Right atrium auricular region (tissue), 2 donors: ENCODE measurements around the gene CHST15. TPM values are rescaled to one million over a fixed set of nuclear protein-coding genes. Genes with fewer than 3 reads are reported as not detected.

Source experiments
- DNase-seq: peaks from one replicate; pipeline ENCODE4 v3.0.0-alpha.2; 2019; ENCODE audit warnings: low spot score
- H3K27ac ChIP-seq, 2 donors: fragments of 200-600 bp; sonication (generic); 1 replicate in 1 of 2; 2 replicates in 1 of 2; pipeline ENCODE4 v1.5.1; 2016 to 2019
- H3K27me3 ChIP-seq, 2 donors: fragments of 200-600 bp; sonication (generic); one replicate each; pipeline versions ENCODE4 v1.5.1 to v1.6.0; 2017 to 2019
- H3K36me3 ChIP-seq: fragments of 200-600 bp; sonication (generic); one replicate; pipeline ENCODE4 v1.5.1; 2016
- H3K4me1 ChIP-seq, 2 donors: fragments of 200-600 bp; sonication (generic); one replicate each; pipeline versions ENCODE4 v1.5.1 to v1.6.0; 2017 to 2019
- H3K4me3 ChIP-seq, 2 donors: fragments of 200-600 bp; sonication (generic); 1 replicate in 1 of 2; 2 replicates in 1 of 2; pipeline ENCODE4 v1.5.1; 2017 to 2019; ENCODE audit warnings: mild to moderate bottlenecking in 1 of 2, moderate library complexity in 1 of 2
- H3K9me3 ChIP-seq, 2 donors: fragments of 200-600 bp; sonication (generic); one replicate each; pipeline ENCODE4 v1.5.1; 2019
- total RNA-seq, 2 donors: library from RNA; depleted of rRNA; stranded (reverse); fragments of >200 nt; gene quantifications; one replicate each; pipeline ENCODE4 v1.1.0, GENCODE V29; 2016
- TF ChIP-seq, protein P1 (sequence below), 2 donors: fragments of 200-600 bp; sonication (generic); IDR thresholded peaks; one replicate each; pipeline ENCODE4 v1.5.1; 2019; ENCODE audit warnings: antibody characterized with exemption in 2 of 2

Gene CHST15
- total RNA-seq, 2 donors from 2014 or later: 7.0 to 14.2 TPM

- no peak overlapping the region for H3K27ac ChIP-seq
- H3K4me1 ChIP-seq: peaks cover 0 to 18% of the 10 kb centered on the region in 2 donors
- DNase-seq: no peak
- H3K4me3 ChIP-seq: no peak overlapping the region
- no peaks in the 10 kb centered on the region for H3K27me3 ChIP-seq
- no peaks in the 10 kb centered on the region for H3K9me3 ChIP-seq
- no peaks in the 10 kb centered on the region for H3K36me3 ChIP-seq
- TF ChIP-seq, protein P1, sequence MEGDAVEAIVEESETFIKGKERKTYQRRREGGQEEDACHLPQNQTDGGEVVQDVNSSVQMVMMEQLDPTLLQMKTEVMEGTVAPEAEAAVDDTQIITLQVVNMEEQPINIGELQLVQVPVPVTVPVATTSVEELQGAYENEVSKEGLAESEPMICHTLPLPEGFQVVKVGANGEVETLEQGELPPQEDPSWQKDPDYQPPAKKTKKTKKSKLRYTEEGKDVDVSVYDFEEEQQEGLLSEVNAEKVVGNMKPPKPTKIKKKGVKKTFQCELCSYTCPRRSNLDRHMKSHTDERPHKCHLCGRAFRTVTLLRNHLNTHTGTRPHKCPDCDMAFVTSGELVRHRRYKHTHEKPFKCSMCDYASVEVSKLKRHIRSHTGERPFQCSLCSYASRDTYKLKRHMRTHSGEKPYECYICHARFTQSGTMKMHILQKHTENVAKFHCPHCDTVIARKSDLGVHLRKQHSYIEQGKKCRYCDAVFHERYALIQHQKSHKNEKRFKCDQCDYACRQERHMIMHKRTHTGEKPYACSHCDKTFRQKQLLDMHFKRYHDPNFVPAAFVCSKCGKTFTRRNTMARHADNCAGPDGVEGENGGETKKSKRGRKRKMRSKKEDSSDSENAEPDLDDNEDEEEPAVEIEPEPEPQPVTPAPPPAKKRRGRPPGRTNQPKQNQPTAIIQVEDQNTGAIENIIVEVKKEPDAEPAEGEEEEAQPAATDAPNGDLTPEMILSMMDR (IDR thresholded peaks at IDR 0.05): no peak
Observed at GRCh38 chr10:124070666-124071065, 22.7 kb downstream of the CHST15 start.

- DNase-seq: no peak
- Histone ChIP-seq H3K27ac (no peak overlapping the region), H3K27me3 (no peaks in the 10 kb centered on the region), H3K4me3 (no peak overlapping the region), H3K36me3 (no peaks in the 10 kb centered on the region), H3K9me3 (no peaks in the 10 kb centered on the region), H3K4me1 (peaks cover 0 to 18% of the 10 kb centered on the region in 2 donors)
- TF ChIP-seq, protein P1 (IDR thresholded peaks at IDR 0.05): no peak
Observed at GRCh38 chr10:124069341-124070264, 23.8 kb downstream of the CHST15 start.

DNA sequence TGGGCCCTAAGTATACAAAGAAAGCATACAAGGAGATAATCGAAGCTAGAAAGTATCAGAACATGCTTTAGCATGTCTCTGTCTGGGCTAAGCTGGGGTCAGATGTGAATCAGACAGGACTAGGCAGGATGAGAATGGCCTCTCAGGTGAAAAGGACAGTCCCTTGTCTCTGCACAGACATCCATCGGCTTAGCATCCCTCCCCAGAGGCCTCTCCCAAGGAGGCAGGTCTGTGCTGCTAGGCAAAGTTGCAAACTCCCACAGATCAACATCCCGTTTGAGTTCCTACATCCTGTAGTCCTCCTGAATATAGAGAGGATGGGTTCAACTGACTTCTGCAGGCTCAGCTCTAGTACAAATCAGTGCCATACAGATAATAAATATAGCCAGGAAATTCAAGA is 24.5 kb downstream of the CHST15 start:
- H3K36me3 ChIP-seq: no peaks in the 10 kb centered on the region
- TF ChIP-seq, protein P1 (IDR thresholded peaks at IDR 0.05): no peak
- H3K4me1 ChIP-seq: peaks cover 0 to 18% of the 10 kb centered on the region in 2 donors
- H3K4me3 ChIP-seq: no peak overlapping the region
- DNase-seq: no peak
- H3K9me3 ChIP-seq: no peaks in the 10 kb centered on the region
- H3K27ac ChIP-seq: no peak overlapping the region
- H3K27me3 ChIP-seq: no peaks in the 10 kb centered on the region

GRCh38 chr10:124067825-124068400 is 25.5 kb downstream of the CHST15 start:
- peaks cover 0 to 18% of the 10 kb centered on the region in 2 donors for H3K4me1 ChIP-seq
- no peak for DNase-seq
- no peaks in the 10 kb centered on the region for H3K36me3 ChIP-seq
- TF ChIP-seq, protein P1 (IDR thresholded peaks at IDR 0.05): no peak
- H3K27me3 ChIP-seq: no peaks in the 10 kb centered on the region
- H3K4me3 ChIP-seq: no peak overlapping the region
- no peaks in the 10 kb centered on the region for H3K9me3 ChIP-seq
- H3K27ac ChIP-seq: no peak overlapping the region

DNA sequence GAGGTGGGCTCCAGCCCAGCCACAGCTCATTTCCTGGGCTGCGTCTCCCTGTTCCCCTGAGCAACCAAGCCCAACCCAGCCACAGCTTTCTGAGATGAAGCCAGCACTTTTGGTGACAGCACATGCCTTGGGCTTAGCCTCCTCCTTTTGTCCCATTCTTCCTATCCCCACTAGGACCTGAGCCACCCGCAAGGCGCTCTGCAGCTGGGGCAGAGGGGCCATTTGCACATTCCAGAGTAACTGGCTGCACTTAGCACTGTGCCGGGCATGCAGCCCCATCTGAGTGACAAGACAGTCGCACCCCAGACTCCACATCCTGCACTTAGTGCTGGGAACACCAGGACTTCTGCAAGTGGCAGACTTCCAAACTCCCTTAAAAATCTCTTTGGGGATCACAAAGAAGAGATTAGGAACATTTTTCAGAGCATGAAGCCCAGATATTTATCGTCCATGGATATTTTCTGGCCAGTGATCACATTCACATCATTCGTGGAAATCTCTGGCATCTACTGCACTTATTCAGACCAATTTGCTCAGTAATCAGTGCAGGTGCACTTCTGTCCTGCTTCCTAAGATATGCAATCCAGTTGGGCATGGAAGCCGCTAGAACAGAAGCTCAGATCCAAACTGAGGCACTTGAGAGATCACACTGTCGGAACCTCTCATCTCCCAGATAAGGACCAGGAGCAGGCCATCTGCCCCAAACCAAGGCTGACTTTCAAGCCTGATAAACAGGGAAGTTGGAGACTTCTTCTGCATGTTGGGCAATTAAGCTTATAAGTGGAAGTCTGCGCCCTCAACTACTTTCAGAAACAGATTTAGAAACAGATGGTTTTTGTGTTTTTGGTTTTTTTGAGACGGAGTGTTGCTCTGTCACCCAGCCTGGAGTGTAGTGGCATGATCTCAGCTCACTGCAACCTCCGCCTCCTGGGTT is 26.4 kb downstream of the CHST15 start:
- TF ChIP-seq, protein P1 (IDR thresholded peaks at IDR 0.05): no peak
- H3K4me1 ChIP-seq: peaks cover 0 to 18% of the 10 kb centered on the region in 2 donors

More for the DNA sequence above, 26.4 kb downstream of the CHST15 start:
- DNase-seq: no peak
- Histone ChIP-seq H3K4me3 (no peak overlapping the region), H3K27ac (no peak overlapping the region), H3K9me3 (no peaks in the 10 kb centered on the region), H3K36me3 (no peaks in the 10 kb centered on the region), H3K27me3 (no peaks in the 10 kb centered on the region)
